Activated CD4-positive, alpha-beta T cell treated with anti-CD3 and anti-CD28 coated beads for 4 hours (primary cell): ENCODE data around the gene FAM53B.

Source experiments
- DNase-seq, 2 donors: peaks; one replicate each; pipeline ENCODE4 v3.0.0-alpha.2; 2020

FAM53B gene

DNA sequence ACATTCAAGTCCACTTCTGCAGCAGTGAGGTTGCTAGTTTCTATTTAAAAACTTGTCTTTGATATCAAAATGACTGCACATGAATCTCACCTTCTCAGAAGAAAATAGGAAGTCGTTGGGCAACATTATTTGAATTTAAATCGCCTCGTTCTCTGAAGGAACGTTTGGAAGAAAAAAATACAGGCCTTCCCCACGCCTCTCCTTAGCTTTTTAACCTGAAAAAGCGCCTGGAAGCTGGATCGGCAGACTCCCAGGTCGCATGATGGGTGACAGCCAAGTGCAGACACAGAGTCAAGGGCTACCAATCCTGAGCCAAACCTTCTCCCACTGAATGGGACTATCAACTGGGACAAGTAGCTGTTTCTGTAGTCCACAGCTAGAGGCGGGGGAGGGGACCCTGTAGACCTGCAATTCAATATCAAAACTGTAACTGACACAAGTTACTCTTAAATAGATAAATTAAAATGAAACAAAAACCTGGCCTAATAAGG lies 2.2 kb downstream of the FAM53B start:
- peak; percentile 38 to 47 for DNase-seq

DNA sequence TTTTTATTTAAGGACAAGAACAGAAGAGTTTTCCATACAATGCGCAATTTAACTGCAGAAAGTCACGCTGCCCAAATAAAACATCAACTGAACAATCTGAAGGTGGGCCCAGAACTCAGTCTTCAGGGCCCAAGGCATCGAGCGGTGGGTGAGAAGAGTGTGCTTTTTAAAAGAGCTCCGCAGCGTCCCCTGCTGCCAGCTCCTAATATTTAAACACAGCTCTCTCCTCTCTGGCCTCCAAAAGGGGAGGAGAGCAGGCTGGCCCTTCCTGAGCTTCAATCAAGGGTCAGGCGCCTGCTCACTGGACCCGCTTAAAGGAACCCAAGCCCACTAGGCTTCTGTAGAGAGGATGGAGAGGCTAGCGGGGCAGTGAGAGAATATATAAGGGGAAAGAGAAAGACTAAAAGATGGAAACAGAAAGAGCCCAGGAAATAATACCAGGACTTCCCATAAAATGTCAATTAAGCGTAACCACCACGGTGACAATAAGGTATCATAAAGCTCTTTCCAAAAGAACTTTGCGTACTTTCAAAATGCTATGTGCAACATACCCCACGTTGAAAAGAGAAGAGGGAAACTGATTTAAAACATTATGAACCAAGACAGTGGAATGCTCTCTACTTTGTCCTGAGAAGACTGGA lies 2.8 kb downstream of the FAM53B start:
- peak; percentile 70 to 79 for DNase-seq

DNA sequence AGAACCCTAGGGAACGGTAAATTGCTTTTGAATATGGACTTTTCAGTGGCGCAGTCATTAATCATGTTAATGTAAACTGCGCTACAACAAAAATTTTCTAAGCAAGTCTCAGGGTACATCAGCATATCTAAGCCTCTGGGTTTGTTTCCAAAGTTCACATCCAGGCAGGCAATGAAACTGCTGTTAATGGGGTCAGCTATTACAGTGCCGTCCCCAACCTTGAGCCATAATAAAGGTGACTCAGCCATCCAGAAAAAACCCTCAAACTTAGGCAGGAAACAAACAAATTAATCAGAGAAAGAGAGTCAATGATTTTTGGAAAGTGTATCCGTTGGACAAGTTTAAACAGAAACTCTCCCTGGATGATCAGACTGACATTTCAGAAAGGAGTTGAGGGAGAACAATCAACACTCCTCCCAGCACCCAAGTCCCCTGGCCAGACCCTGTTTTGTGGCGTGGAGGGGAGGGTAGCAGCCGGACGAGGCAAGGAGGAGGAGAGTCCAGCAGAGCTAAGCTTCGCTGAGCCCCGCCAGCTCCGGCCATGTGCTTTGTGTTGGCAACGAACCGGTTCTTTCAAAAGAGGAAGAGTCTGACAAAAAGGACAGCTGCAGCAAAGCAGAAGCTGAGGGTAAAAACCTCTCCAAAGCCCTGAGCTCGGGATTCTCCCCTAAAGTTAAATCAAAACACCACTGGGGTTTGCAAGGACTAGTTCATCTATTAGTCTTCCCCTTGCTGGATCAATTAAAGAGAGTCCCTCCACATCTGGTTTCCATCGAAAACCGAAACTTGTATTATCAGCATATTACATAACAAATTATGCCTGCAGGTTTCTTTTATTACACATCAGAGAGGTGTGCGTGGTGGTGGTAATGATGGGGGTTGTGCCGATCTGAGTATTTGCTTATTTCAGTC lies 3.6 kb downstream of the FAM53B start:
- no peak for DNase-seq

DNA sequence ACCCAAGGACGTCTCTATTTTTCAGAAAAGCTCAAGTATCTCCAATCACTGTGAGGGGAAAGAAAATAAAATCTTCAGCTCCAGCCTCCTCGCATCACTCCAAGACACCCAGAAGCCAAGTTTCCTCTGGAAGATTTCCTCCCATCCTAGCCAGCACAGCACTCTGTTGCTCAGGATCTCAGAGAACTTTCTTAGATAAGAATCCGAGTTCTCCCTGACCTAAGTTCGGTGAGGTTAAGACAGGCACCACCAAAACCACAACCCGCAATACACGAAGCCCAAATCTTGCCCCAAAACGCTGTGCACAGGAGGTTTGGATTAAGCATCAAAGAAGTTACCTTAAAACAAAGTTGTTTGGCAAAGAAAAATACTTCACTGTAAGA lies 4.2 kb downstream of the FAM53B start:
- DNase-seq, result no peak

DNA sequence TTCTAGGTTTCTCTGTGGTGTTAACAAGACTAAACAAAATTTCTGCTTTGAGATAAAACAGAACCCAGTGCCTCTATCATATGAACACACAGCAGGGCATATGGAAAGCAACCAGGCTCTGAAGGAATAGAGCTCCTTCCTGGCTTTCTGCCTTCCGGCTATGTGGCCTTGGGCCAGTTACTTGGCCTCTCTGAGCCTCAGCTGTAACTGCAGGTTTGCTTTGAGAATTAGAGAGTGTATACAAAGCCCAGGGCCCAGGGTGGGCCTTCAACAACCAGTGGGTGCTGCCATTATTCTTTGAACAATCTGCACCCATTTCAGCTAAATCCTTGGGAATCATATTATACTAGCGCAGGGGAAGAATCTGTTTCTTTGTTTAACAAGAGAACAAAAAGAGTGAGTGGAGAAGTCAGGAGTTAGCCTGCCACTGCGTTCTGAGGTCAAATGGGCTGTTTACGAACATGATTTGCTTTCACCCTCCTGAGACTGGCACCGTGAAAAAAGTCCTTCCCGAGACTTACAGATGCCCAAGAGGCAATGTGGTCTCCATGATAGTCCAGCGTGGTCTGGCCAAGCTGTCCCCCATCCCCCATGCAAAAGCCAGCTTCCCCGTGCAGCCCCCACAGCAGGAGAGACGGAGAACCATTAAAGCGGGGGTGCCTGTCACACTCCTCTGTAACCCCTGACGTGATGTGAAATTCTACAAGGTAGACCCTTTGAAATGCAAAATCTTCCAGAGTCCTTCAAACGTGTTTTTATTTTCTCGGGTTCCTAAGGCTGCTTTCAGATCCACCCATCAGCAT lies 4.9 kb downstream of the FAM53B start:
- DNase-seq, result no peak

DNA sequence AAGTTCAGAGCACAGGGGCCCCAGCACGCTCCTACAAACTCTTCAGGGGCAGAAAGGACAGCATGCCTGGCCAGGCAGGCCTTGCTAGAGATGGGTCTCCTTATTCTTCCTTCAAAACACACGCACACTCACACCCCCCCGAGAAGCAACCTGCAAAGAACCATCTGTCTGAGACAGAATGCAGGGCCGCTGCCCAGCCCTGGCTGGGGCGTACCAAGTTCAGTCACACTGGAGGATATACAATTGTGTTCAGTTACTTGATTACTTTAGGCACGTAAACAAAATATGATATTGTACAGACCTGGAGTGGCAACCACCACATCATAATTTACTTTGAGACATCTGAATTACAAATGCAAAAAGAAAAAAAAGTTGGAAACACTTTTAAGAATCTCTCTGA lies 5.7 kb downstream of the FAM53B start:
- DNase-seq, result no peak

DNA sequence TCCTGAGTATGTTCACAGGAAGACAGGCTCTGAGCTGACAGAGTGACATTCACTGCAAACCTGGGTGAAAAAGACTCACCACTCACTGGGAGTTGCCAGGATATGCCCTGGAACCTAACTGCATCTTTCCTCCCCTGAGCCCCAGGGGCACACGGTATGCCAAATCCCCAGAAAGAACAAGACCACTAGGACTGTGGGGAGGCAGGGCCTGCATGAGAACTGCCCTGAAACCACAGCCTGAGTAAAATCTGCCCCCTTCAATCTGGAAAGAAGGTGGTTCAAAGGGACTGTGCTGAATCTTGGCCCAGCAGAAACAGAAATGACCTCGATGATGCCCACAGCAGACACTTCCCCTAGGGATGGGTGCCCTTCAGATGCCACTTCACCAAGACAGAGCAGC lies 6.5 kb downstream of the FAM53B start:
- no peak for DNase-seq

DNA sequence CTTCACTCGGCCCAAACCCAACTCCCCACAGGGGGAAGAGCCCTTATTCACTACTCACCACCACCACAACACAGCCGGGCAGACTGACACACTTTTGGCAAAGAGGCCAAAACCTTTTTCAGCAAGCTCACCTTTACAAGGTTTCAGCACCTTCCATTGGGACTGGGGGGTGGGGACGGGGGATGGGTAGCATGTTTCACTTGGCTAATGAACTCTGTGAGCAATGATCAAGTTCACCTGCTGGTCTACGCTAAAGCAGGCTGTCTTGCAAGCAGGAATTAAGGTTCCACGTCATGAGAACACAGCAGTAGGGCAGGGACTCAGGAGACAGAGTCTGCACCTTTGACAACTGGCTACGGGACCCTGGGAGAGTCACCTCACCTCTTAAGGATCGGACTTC lies 7.0 kb downstream of the FAM53B start:
- DNase-seq, result no peak

DNA sequence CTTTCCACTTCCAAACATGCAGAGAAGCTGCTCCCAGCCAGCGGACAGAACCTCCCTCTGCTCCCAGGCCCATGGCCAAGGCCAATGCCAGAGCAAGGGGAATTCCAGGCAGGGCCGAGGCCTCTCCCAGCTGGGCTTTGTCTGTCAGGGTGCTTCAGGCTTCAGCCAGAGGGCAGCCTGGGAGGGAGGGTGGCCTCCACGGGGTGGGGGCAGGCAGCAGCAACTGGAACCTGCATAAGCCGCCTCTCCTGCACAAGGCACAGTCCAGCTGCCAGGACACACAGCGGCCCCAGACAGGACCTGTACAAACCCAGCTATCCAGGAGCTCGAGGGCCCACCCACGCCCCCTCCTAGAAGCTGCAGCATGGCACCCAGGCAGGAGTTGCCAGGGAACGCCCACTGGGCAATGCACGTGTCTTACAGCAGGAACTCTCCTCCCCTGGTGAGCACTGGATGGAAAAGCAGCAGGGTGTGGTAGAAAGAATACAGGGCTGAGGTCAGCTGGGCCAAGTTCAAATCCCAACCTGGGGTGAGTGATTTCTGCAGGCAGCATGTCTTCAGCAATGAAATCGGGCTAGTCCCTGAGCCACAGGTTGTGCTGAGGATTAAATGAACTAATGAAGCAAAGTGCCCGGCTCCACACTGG lies 7.6 kb downstream of the FAM53B start:
- no peak for DNase-seq

DNA sequence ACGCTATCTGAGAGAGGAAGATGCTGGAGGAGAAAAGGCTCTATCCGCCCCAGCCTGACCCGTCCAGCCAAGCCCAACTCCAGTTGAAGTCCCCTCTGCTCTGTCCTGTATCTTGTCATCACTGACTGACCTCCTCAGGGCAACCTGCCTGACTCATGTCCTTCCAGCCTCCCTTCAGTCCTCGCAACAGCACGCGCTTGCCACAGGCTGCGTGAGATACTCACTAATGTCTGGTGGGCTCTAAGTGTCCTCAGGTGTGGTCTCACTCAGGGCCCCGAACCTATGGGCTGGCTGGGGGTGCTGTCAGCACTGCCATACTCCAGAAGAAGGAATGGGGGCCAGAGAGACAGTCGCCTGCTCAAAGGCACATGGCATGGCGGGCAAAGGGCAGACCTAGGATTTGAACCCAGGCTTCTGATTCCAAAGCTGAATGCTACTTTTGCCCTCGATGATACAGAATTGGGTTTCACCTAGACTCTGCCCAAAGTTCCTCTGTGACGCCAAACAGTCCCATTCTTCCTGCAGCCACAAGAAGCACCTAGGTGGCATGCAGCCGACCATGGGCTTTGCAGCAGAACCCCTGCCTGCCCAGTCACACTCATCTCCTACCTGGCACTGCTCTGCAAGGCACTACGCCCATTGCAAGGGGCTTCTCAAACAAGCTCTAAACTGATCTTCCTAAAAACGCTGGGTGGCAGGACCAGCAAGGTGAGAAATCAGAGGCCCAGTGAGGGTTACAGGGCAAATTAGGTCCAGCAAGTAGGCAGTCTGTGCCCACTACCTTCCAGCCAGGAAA lies 8.5 kb downstream of the FAM53B start:
- DNase-seq, result no peak

DNA sequence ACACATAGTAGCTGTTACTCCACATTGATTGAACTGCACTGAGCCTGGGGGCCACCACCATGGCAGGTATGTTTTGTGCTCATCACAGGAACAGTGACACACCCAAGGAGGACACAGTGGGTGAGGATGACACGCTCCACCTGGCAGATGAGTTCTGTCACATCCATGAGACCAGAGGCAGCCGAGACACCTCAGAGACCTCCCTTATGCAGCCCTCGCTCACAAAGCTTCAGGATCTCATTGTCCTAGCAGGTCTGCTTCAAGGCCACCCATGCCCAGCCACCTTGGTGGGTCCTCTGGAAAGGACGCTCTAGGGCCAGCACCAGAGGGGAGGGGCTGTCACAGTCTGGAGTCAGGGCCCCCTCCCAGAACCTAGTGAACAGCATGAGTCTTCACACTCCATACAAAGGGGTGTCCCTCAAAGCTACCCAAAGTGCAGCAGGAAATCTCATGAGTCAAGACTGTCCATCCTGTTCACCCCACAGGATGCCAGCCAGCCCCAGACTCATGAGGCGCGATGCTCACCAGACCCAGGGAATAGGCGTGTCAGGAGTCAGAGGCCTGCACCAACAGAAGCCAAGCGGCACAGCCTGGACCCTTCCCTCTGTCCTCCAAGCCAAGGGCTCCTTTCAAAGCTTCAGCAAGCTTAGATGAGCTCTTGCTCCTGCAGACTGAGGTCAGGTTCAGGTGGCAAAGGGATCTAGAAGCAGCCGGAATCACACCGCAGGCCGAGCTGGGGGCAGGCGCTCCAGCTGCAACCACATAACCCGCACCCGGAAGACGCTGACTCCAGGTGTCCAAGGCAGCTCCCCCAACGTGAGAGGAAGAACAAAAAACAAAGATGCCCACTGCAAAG lies 9.6 kb downstream of the FAM53B start:
- DNase-seq, result no peak

DNA sequence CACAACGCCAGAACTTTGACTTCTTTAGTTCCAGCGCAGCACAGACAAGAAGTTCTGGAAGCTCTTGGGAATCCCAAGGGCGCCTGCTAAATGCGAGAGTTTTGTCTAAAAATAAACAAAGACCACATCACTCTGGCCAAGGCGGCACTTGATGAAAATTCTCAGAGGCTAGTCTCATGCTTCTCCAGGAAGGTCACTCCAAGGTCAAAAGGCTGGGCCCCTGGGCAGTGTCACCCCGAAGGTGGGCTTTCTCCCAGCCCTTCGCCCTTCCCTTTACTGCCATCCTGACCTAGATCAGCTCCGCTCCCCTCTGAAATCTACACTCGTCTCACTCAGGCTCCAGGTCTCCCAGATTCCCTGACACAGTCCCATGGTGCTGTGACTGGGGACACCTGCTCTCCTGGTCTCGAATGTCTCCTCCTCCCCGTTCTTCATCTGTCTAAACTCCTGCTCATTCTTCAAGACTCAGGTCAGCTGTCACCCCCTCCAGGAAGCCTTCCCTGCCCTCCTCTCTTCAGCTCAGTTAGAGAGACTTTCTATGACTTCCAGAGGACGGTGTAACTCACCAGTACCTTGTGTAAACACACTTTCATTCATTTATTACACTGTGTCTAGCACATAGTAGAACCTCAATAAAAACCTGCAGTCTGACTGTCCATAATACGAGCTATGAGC lies 10.5 kb downstream of the FAM53B start:
- DNase-seq, result no peak

DNA sequence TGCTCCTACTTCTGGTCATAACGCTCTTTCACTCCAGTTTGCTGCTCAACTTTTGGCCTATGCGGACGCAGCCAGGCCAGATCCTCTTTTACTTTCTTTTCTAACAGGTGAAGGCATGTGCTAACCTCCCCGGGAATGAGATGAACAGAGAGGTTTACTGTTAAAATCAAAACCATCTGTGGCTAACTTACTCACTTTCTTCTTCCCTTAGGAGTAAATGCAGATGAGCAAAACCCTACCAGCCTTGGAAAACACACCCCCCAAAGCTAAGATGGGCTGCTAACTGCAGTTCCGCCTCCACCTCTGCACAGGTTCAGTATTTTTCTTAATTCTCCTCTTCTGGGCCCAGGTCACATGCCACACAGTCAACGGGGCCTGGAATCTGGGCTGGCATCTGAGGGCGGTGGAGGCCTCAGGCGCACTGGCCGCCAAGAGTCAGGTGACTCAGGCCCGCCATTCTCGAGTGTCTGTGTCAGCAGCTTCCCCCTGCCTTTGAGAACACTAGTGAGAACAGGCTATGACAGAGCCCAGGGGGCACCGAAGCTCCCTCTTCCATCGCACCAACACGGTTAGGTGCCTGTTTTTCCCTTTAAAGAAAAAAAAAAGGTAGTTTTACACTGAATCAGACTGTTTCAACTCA lies 11.1 kb downstream of the FAM53B start:
- DNase-seq, result peak; percentile 56 to 61

DNA sequence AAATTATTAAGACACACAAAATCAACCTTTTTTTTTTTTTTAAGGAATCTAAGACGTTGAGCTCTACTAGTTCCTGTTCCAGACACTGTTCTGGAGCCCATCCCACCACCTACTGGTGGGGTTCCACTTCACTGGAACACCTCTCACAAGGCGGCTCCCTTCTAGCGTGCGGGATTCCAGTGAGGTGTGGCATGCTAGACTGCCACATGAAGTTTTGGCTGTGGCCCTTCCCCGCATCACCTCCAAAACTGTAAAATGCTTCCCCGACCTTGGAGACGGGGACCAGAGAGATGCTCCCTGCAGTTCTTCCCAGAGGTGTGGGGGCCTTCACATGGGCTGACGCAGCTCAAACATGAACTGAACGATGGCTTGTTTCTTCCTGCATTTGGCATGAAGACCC lies 12.6 kb downstream of the FAM53B start:
- no peak for DNase-seq

DNA sequence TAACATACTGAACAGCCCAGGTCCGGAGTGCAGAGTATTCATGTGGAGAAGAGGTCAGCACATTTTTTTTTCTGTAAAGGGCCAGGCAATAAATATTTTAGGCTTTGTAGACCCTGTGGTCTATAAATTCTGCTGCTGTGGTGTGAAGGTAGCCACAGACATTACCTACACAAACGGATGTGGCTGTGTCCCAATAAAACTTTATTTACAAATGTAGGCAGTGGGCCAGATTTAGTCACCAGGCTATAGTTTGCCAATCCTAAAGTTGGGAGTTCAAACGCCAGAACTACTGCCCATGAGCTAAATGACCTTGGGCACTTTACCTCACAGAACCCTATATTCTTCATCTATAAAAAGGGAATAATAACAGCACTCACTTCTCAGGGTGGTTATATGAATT lies 13.4 kb downstream of the FAM53B start:
- DNase-seq, result no peak

DNA sequence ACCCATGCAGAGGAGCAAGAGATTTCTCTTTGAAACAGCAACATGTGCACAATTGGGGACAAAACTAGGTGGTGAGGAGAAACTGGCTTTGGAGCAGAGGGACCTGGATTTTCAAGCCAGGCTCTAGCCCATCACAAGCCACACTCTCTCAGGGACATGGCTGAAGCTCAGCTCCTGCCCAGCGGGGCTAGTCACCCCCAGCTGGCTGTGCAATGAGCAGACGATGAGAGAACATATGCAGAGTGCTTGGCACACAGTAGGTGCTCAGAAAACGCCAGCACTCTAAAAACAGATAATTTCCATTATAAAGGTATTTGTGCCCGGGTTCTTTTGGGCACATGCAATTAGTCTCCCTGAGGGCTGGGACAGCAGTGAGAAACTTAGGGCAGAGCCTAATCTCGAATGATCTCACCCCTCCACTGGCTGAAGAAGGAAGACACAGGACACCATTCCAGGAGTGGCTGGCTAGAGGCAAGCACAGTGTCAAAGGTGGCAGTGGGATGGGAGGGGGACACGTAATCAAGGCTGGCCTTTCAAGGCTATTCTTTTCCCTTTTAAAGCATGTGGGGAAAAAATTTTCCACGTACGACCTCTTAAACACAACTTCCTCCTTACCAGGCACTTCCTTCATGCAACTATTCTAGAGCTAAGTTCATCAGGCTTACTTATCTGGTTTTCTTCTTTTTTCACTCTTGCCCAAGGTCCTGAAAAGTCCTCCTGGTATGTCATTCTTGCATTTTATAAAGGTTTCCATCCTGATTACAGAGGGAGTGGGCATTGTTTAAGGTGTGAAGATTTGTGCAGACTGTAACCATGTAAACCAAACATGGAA lies 15.1 kb downstream of the FAM53B start:
- no peak for DNase-seq

DNA sequence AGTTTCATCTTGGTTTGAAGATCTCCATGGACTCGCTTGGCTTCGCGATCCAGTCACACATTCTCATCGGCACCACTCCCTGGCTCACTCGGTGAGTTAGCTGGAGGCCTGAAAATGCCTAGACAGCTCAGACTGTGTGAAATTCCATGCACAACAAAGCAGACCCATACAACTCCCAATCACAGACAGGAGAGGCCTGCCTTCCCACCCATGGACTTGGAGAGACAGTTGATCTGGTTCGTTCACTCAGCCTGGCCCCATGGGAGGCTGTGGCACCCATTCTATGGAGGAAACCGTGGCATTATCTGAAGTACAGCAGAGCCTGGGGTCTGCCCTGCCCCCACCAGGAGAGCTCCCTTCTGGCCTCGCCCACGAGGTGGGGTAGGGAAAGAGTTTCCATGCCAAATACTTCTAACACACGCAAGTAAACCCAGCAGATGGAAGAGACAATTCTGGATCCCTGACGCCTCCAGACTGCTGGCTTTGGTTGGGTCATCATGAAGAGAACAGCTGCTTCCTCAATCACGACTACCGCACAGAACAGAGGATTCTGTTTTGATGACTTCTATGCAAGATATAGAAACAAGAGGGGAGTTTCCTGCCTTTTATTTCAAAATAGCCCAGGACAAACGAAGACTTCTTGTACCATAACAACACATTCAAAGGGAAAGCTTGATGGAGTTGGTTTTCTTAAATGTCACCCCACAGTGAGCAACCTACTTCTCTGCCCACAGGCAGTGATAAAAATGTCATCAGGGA lies 15.9 kb downstream of the FAM53B start:
- no peak for DNase-seq

DNA sequence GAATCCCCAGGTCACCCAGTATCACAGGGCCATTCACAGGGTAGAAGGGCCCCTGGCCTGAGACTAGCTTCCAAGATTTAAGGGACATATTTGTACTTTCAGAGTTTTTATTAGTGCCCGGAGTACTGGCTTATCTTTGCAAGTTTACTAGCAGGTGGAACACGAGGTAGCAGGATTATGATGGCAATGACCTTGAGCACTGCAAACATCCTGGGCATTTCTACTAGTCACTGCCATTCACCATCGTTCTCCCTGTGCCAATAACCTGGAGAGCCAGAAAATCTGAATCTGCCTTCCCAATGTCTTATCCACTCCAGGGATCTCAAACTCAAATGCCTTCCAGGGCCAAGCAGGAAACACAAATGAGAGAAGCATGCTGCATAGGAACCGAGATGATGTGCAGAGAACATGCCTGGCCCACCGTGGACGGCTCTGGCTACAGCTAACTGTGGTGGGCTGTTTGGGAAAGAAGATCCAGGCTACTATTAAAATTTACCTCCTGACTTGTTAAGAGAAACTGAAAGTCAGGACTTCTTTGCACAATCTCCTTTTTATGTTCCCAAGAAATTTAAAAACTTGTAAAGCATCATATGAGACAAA lies 16.7 kb downstream of the FAM53B start:
- DNase-seq, result no peak
